ENCODE measurements around the gene WSB1.
"Not testable (repeated sequence)": the region's sequence is repeated elsewhere in the genome, so short reads cannot be mapped to it uniquely, and the experiment has no call there.

Gene WSB1

DNA sequence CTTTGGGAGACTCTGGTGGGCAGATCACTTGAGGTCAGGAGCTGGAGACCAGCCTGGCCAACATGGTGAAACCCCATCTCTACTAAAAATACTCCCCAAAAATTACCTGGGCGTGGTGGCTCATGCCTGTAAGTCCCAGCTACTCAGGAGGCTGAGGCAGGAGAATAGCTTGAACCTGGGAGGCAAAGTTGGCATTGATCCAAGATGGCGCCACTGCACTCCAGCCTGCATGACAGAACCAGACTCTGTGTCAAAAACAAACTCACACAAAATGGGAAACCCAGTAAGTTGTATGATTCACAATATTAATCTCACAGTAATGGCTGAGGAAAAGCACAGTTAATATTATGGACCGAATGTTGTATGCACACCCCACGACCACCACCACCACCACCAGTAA, 24.3 kb downstream of the WSB1 start:
- Mint-ChIP-seq H3K36me3 (ENCODE audit: low read depth) (peaks cover 30% of the 10 kb centered on the region), H3K27me3 (no peaks in the 10 kb centered on the region), H3K4me1 (no peaks in the 10 kb centered on the region), H3K4me3 (no peak overlapping the region), H3K27ac (no peak overlapping the region), H3K9me3 (no peaks in the 10 kb centered on the region)
- ATAC-seq: no peak
- no peak for DNase-seq

GRCh38 chr17:27318633-27319032, 24.7 kb downstream of the WSB1 start:
- H3K9me3 Mint-ChIP-seq: no peaks in the 10 kb centered on the region
- DNase-seq (no peak), ATAC-seq (no peak)
- H3K4me1 Mint-ChIP-seq: no peaks in the 10 kb centered on the region
- no peaks in the 10 kb centered on the region for H3K27me3 Mint-ChIP-seq
- H3K36me3 Mint-ChIP-seq (ENCODE audit: low read depth): peaks cover 28% of the 10 kb centered on the region
- H3K4me3 Mint-ChIP-seq: no peak overlapping the region
- no peak overlapping the region for H3K27ac Mint-ChIP-seq

GRCh38 chr17:27319541-27320221, 25.8 kb downstream of the WSB1 start:
- H3K9me3 Mint-ChIP-seq: no peaks in the 10 kb centered on the region
- peaks cover 22% of the 10 kb centered on the region for H3K36me3 Mint-ChIP-seq (ENCODE audit: low read depth)
- no peak for DNase-seq
- H3K4me1 Mint-ChIP-seq: no peaks in the 10 kb centered on the region
- H3K27ac Mint-ChIP-seq: no peak overlapping the region
- no peak for ATAC-seq
- H3K4me3 Mint-ChIP-seq: no peak overlapping the region
- H3K27me3 Mint-ChIP-seq: no peaks in the 10 kb centered on the region

GRCh38 chr17:27320222-27320560, 26.3 kb downstream of the WSB1 start:
- H3K36me3 Mint-ChIP-seq (ENCODE audit: low read depth): peaks cover 18% of the 10 kb centered on the region
- no peaks in the 10 kb centered on the region for H3K9me3 Mint-ChIP-seq
- ATAC-seq (no peak), DNase-seq (no peak)
- no peaks in the 10 kb centered on the region for H3K27me3 Mint-ChIP-seq
- H3K27ac Mint-ChIP-seq: no peak overlapping the region
- no peaks in the 10 kb centered on the region for H3K4me1 Mint-ChIP-seq
- no peak overlapping the region for H3K4me3 Mint-ChIP-seq

- ATAC-seq (no peak), DNase-seq (no peak)
- peaks cover 10% of the 10 kb centered on the region for H3K36me3 Mint-ChIP-seq (ENCODE audit: low read depth)
- H3K9me3 Mint-ChIP-seq: no peaks in the 10 kb centered on the region
- H3K27me3 Mint-ChIP-seq: no peaks in the 10 kb centered on the region
- H3K4me1 Mint-ChIP-seq: no peaks in the 10 kb centered on the region
- H3K27ac Mint-ChIP-seq: no peak overlapping the region
- H3K4me3 Mint-ChIP-seq: no peak overlapping the region
These were observed 27.5 kb downstream of the WSB1 start for GRCh38 chr17:27321372-27321771.

DNA sequence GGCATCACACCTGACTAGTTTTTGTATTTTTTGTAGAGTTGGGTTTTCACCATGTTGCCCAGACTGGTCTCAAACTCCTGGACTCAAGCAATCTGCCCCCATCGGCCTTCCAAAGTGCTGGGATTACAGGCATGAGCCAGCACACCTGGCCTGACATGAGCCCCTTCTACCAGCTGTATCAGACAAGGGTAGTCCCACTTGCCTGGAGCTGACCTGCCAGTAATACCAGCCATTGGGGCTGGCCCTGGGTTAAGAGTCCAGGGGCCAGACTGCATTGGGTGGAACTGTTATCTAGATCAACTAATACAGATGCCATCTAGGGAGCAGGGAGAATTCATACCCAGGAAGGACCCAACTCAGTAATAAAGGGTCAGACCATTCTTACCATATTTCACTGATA, 28.1 kb downstream of the WSB1 start:
- Mint-ChIP-seq H3K4me3 (no peak overlapping the region), H3K36me3 (ENCODE audit: low read depth) (peaks cover 5% of the 10 kb centered on the region), H3K4me1 (no peaks in the 10 kb centered on the region), H3K27ac (no peak overlapping the region), H3K27me3 (no peaks in the 10 kb centered on the region), H3K9me3 (no peaks in the 10 kb centered on the region)
- no peak for DNase-seq
- ATAC-seq: no peak

GRCh38 chr17:27322690-27323508, 29.0 kb downstream of the WSB1 start:
- ATAC-seq (no peak), DNase-seq (no peak)
- peaks cover 5% of the 10 kb centered on the region for H3K36me3 Mint-ChIP-seq (ENCODE audit: low read depth)
- H3K4me3 Mint-ChIP-seq: no peak overlapping the region
- no peaks in the 10 kb centered on the region for H3K4me1 Mint-ChIP-seq
- H3K27me3 Mint-ChIP-seq: no peaks in the 10 kb centered on the region
- H3K27ac Mint-ChIP-seq: no peak overlapping the region
- H3K9me3 Mint-ChIP-seq: no peaks in the 10 kb centered on the region

DNA sequence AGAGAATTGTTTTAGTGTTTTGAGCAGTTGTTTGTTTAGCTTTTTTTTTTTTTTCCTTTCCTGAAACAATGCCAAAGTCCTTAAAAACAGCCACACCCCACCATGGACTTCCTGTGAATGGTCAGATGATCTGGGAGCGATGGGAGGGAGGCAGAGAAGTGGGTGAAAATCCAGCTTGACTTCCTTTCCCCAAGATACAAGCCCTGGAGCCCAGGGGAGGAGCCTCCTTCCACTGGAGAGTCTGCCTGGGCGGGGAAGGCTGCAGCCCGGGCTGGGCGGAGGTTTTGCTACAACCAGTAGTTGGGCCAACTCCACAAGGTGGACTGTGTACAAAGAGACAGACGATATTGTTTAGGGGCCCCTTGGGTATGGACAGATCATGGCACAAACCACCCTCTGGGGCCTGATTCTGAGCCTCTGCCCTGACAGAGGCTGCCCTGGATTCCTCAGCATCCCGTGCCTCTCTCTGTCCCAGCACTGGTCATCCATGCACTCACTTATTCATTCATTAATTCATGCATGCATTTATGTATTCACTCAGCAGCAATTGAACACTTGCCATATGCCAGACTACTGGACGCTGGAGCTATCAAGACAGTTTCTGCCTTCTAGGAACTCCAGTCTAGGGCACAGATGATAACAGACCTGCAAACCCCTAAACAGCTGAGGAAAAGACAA, 29.8 kb downstream of the WSB1 start:
- ATAC-seq: no peak
- Mint-ChIP-seq H3K36me3 (ENCODE audit: low read depth) (no peaks in the 10 kb centered on the region), H3K27me3 (no peaks in the 10 kb centered on the region), H3K9me3 (no peaks in the 10 kb centered on the region), H3K4me3 (no peak overlapping the region), H3K4me1 (no peaks in the 10 kb centered on the region), H3K27ac (no peak overlapping the region)
- DNase-seq: no peak

DNA sequence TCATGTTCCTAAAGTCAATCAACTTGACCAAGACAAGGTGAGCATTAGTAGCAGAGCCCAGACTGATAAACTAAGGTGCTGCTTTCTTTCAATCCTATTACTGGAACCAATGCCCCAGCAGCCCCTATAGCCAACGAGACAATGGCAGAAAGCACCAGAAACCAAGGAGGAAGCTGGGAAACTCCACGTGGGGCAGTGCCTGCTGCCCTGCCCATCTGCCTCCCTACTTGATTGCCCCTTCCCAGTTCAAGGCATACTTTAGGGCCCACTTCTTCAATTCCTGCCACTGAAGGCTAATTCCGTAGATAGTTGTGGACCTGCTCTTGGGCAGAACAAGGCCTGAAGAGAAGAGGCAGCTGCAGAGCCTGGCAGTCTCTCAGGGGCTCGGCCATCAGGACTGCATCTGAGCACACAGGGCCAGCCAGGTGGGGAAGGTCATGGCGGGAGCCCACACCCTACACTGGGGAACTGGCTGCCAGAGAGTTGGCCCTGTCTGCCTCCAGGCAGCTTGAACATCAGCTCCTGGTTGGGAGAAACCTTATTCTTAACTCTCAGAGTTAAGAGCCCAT, 30.9 kb downstream of the WSB1 start:
- Mint-ChIP-seq H3K9me3 (no peaks in the 10 kb centered on the region), H3K4me1 (no peaks in the 10 kb centered on the region), H3K27ac (no peak overlapping the region), H3K36me3 (ENCODE audit: low read depth) (no peaks in the 10 kb centered on the region), H3K4me3 (no peak overlapping the region), H3K27me3 (no peaks in the 10 kb centered on the region)
- no peak for ATAC-seq
- no peak for DNase-seq

DNA sequence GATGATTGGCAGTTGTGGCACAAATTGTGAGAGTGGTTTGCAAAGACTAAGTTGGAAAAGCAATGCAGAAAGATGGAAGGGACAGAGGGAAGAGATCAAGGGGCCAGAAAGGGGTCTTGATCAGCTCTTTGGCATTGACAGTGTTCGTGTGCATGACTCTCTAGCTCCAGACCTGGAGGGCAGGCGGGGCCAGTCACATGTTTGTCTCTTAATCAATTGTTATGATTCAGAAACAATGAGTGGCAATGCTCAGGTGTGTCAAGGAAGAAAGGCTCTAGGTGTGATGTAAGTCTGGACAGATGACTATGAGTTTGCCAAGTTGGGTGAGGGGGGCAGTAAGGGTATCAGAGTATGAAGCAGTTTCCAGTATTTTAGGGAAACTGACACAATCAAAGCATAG, 32.1 kb downstream of the WSB1 start:
- Mint-ChIP-seq H3K4me1 (no peaks in the 10 kb centered on the region), H3K9me3 (no peaks in the 10 kb centered on the region), H3K27me3 (no peaks in the 10 kb centered on the region), H3K36me3 (ENCODE audit: low read depth) (no peaks in the 10 kb centered on the region), H3K27ac (no peak overlapping the region), H3K4me3 (no peak overlapping the region)
- no peak for ATAC-seq
- DNase-seq: no peak

DNA sequence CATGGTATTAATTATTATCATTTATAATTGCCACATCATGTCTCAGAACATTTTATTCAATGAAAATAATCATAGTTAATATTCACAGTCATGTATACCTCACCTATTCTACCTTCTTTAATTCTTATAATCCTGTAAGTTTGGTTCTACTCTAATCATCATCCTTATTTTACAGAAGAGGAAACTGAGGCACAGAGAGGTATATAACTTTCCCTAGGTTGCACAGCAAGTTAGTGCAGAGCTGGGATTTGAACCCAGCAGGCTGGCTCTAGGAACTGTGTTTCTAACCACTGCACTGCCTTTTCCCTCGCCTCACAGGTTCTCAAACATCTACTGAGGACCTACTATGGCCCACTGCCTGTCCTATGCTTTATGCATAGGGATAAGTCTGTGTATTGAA, 32.7 kb downstream of the WSB1 start:
- no peaks in the 10 kb centered on the region for H3K9me3 Mint-ChIP-seq
- H3K36me3 Mint-ChIP-seq (ENCODE audit: low read depth): no peaks in the 10 kb centered on the region
- H3K4me1 Mint-ChIP-seq: peaks cover 4% of the 10 kb centered on the region
- no peak for DNase-seq
- ATAC-seq: no peak
- no peak overlapping the region for H3K27ac Mint-ChIP-seq
- no peak overlapping the region for H3K4me3 Mint-ChIP-seq
- no peaks in the 10 kb centered on the region for H3K27me3 Mint-ChIP-seq

DNA sequence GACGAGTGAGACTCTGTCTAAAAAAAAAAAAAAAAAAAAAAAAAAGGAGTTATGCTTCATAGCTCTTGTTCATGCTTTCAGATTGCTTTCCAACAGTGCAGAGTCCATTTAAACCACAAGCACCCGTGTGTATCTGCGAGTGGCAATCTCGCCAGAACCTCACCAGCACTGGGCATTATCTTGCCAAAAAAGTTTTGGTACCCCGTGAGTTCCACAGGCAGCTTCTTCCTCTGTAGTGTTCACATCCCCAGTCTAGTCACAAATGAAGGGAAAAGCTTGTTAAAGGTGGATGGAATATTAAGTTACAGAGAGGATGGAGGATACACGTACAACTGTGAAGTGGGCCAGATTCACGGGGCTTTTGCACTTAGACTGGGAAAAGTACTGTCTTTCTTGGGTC, 33.5 kb downstream of the WSB1 start:
- Mint-ChIP-seq H3K27ac (no peak overlapping the region), H3K27me3 (no peaks in the 10 kb centered on the region), H3K4me1 (peaks cover 12% of the 10 kb centered on the region), H3K36me3 (ENCODE audit: low read depth) (no peaks in the 10 kb centered on the region), H3K4me3 (no peak overlapping the region), H3K9me3 (no peaks in the 10 kb centered on the region)
- DNase-seq: no peak
- no peak for ATAC-seq

GRCh38 chr17:27327871-27328270, 34.0 kb downstream of the WSB1 start:
- Mint-ChIP-seq H3K27me3 (no peaks in the 10 kb centered on the region), H3K4me1 (peaks cover 15% of the 10 kb centered on the region), H3K4me3 (no peak overlapping the region), H3K36me3 (ENCODE audit: low read depth) (no peaks in the 10 kb centered on the region), H3K9me3 (no peaks in the 10 kb centered on the region), H3K27ac (no peak overlapping the region)
- ATAC-seq (no peak), DNase-seq (no peak)

DNA sequence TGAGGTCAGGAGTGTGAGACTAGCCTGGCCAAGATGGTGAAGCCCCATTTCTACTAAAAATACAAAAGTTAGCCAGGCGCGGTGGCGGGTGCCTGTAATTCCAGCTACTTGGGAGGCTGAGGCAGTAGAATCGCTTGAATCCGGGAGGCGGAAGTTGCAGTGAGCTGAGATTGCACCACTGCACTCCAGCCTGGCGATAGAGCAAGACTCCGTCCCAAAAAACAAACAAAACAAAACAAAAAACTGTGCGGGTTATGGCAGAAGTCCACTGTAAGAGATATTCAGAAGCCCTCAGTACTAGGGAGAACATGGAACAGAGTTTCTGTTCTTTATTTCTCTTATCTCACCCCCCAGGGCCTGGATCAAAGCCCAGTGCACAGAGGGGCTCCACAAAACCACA, 34.8 kb downstream of the WSB1 start:
- H3K4me1 Mint-ChIP-seq: peaks cover 21% of the 10 kb centered on the region
- DNase-seq; H3K4me3 Mint-ChIP-seq; H3K27ac Mint-ChIP-seq; ATAC-seq; H3K9me3 Mint-ChIP-seq; H3K27me3 Mint-ChIP-seq; H3K36me3 Mint-ChIP-seq (ENCODE audit: low read depth): not testable (repeated sequence)
